NCI-H146 treated with DMSO at 0.1 percent for 48 hours (cell line): Measurements from ENCODE around the gene PTPRJ.

Source experiments
- DNase-seq: peaks from one replicate; lab custom pipeline; 2025; ENCODE audit not compliant: unreplicated experiment; lab: John Stamatoyannopoulos, UW

The PTPRJ gene

GRCh38 chr11:47994417-47994816 lies 14.1 kb downstream of the PTPRJ start:
- no peak for DNase-seq

GRCh38 chr11:47995360-47995769 lies 15.0 kb downstream of the PTPRJ start:
- no peak for DNase-seq

DNA sequence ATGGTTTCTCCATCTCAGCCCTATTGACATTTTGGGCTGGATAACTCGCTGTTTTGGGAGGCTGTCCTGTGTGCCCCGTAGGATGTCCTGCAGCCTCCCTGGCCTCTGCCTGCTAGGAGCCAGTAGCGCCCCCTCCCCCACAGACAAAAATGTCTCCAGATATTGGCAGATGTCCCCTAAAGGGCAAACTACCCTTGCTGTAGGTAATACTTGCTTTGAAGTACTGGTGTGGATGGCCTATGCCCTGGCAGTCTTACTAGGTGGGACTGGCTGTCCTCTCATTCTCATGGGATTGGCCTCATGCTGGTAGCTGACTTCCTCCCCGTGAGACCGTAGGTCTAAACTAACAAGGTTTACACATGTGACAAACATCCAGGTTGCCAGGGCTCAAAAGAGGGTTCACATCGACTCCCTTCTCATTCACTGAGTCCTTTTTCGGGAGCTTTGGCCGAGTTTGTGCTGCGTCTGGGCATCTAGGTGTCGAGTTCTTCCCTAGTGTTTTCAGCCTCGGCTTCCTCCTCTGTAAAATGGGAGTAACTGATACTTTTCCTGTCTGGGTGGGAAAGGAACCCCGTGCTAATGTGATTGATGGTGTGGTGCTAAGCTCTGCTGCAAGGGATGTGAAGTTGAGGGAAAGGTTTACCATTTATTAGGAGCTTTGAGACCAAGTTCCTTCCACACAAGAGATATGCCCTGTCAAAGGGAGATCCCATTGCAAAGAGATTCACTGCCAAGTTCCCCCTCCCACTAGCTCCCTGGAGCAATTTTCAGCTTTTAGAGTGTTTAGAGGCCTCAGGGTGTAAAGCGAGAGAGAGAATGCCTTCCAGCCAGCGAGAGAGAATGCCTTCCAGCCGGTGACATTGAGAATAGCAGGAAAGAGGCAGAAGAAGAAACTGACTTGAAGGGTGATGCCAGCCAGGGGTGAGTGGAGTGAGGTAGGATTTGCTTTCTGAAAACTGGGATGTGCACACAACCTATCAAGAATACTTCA lies 17.0 kb downstream of the PTPRJ start:
- DNase-seq = no peak

DNA sequence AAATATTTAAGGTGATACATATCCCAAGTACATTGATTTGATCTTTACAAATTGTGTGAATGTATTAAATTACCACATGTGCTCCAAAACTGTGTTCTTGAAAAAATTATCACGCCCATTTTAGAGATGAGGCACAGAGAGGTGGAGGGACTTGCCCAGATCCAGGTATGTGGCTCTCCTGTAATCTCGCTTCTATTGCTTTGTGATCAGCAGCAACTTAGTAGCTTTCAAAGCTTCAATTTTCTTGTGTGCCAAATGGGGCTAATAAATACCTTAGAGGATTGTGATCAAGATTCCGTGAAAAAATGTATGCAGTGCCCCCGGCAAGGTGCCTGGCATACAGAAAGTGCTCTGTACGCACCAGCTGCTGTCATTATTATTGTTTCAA lies 18.0 kb downstream of the PTPRJ start:
- no peak for DNase-seq

- no peak for DNase-seq
Observed at GRCh38 chr11:47998733-47999359, 18.5 kb downstream of the PTPRJ start.

DNA sequence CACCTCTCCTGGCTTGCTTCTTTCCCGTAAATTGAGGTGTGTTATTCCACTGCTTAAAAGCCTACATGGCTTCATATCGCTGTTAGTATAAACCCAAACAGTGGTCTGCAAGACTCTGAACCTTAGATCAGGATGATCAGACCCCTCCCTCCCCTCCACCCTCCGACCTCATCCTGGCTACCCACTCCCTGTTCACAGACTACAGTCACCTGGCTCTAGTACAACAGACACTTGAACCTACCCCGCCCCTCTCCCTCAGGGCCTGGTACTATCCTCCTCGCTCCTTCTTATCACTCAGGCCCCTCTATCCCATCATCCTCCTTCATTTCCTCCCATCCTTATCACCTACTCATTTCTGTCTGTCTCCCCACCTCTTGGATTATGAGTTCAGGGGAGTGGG lies 20.1 kb downstream of the PTPRJ start:
- DNase-seq = no peak

DNA sequence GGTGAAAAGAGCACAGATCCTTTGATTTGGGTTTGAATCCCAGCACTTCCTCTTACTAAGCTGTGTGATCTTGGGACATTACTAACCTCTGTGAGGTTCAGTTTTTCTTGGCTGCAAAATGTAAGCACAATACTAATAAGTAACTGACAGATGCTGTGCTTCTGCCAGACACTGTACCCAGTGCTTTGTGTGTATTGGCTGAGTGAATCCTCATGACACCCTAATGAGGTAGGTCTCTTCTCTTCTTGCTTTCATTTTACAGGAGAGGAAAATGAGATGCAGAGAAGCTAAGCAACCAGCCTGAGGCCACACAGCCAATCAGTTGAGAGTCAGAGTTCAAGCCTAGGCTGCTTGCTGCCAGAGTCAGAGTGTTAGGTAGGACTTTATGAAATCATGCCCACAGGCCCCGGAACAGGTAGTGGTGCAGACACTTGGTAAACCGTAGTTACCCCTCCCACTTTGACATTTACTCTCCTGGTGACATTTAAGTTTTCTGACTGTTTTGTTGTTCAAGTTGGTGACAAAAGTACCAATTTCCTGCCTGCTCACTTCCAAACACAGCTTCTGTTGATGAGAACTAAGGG lies 21.2 kb downstream of the PTPRJ start:
- no peak for DNase-seq

DNA sequence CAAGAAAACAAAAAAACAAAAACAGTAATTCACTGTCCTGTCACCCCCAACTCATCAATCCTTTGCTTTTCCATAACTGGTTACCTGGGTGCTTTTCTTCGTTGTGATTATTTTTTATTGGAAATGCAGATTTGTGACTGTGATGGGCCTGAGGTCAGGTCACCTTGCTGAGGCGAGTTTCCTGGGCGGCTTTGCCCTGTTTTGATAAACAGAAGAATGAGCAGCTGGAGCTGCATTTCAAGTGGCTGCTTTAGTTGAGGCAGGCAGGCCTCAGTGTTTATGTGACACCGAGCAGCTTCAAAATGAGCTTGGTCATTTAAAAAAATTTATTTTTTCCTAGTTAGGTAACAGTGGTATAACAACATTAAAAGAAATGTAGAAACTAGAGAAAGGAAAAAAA lies 22.2 kb downstream of the PTPRJ start:
- DNase-seq = no peak

DNA sequence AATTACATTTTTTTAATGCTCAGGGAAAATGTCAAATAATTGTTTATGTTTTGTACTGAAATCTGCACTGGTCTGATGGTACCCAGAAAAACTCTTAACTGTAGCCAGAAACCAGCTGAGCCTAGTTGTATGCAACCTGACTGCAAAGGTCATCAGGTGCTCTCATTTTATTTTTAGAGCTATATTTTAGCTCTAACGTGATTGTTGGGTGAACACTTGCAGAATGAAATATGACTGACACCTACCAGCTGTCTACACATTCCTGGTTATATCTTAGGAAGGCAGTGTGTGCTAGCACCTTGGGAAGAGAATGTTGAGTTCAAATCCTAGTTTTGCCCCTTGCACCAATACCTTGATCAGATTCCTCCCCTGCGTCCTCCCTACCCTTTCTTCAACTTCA lies 23.6 kb downstream of the PTPRJ start:
- no peak for DNase-seq

GRCh38 chr11:48004456-48004855 lies 24.1 kb downstream of the PTPRJ start:
- no peak for DNase-seq

GRCh38 chr11:48005136-48005535 lies 24.8 kb downstream of the PTPRJ start:
- no peak for DNase-seq

DNA sequence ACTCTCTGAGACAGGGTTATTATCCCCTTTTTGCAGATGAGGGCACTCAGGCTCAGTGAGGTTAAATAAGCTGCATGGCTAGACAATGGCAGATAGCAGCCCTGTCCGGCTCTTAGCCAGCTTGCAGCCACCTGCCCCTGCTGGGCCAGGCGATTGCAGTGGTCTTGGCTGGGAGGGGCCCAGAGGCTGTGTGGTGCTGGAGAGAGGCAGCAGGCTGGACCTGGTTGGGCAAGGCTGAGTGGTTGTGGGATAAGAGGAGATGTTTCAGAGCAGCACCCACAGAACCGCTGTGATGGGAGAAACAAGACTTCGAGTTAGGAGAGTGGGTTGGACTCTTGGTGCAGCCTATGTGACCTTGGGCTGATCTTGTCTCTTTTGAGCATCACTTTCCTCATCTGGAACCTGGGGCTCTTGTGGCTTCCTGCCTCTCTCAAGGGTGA lies 25.5 kb downstream of the PTPRJ start:
- DNase-seq = peak; percentile 47

- peak; percentile 42 for DNase-seq
Observed at GRCh38 chr11:48006301-48006992, 26.1 kb downstream of the PTPRJ start.

GRCh38 chr11:48007677-48008076 lies 27.3 kb downstream of the PTPRJ start:
- DNase-seq = no peak

DNA sequence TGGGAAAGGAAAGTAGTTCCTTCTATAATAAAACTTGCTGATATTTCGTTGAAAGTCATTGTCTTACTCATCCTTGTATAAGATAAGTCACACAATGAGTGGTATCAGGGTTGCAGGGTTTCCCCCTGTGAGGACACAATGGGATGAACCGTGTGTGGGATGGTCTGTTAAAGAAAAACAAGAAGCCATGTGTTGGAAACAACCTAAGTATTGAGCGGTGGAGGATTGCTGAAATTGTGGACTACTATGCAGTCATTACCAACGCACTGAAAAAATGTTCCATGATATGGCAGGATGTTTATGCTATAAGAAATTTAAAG lies 28.6 kb downstream of the PTPRJ start:
- DNase-seq = no peak

- DNase-seq = no peak
Observed at GRCh38 chr11:48011102-48011797, 30.9 kb downstream of the PTPRJ start.

GRCh38 chr11:48011798-48012391 lies 31.5 kb downstream of the PTPRJ start:
- no peak for DNase-seq

- no peak for DNase-seq
Observed at GRCh38 chr11:48013269-48013901, 33.0 kb downstream of the PTPRJ start.

DNA sequence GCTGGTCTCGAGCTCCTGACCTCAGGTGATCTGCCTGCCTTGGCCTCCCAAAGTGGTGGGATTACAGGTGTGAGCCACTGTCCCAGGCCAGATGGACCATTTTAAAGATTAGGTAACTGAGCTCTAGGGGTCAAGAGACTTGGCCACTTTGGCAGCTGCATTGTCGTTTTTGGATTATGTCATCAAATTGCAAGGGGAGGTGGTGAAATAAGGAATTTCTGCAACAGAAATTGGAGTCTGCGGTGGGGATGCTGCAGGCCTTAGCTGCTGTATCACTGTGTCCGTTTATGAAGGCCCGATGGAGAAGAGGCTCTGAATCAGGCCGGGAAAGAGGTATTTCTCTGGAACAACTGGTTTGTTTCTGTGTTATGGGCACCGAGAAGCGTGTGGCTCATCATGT lies 34.6 kb downstream of the PTPRJ start:
- DNase-seq = no peak
